GM11168 (cell line): Measurements from ENCODE around the gene AKAP17A.
"Not testable (repeated sequence)": the region's sequence is repeated elsewhere in the genome, so short reads cannot be mapped to it uniquely, and the experiment has no call there.

Experiments used
- in situ Hi-C: fragments of 300-500 bp; cut with MboI; formaldehyde crosslinking; loops from one replicate; pipeline ENCODE4 v1.12.0; 2022; ENCODE audit warnings: low sequenced_read_pairs; ENCODE audit not compliant: unreplicated experiment

AKAP17A gene

GRCh38 chrX:1601051-1601767 lies 9.8 kb downstream of the AKAP17A start:
- in situ Hi-C loops = no loop called here

- in situ Hi-C loops = no loop called here
These were observed 10.3 kb downstream of the AKAP17A start for GRCh38 chrX:1601768-1602085.

- in situ Hi-C loops = no loop called here
These were observed 10.9 kb downstream of the AKAP17A start for GRCh38 chrX:1602299-1602698.

- in situ Hi-C loops = no loop called here
These were observed 15.1 kb downstream of the AKAP17A start for GRCh38 chrX:1606496-1606895.

- in situ Hi-C loops = no loop called here
These were observed 17.9 kb downstream of the AKAP17A start for GRCh38 chrX:1609311-1609710.

- in situ Hi-C loops = no loop called here
These were observed 18.4 kb downstream of the AKAP17A start for GRCh38 chrX:1609762-1610161.

- in situ Hi-C loops = no loop called here
These were observed 18.8 kb downstream of the AKAP17A start for GRCh38 chrX:1610166-1610565.

GRCh38 chrX:1610736-1611135 lies 19.3 kb downstream of the AKAP17A start:
- in situ Hi-C loops = no loop called here

- in situ Hi-C loops = no loop called here
These were observed 21.4 kb downstream of the AKAP17A start for GRCh38 chrX:1612641-1613286.

GRCh38 chrX:1614927-1615326 lies 23.5 kb downstream of the AKAP17A start, which contains the start of gene ASMT:
TSS of gene ASMT (plus strand) at chrX:1615059. CDS start at chrX:1615200, 141 bp downstream.
- in situ Hi-C loops = no loop called here

GRCh38 chrX:1618689-1619088 lies 27.3 kb downstream of the AKAP17A start:
- in situ Hi-C loops = no loop called here

GRCh38 chrX:1623691-1624090 lies 32.3 kb downstream of the AKAP17A start:
- in situ Hi-C loops = no loop called here

- in situ Hi-C loops = not testable (repeated sequence)
These were observed 32.9 kb downstream of the AKAP17A start for GRCh38 chrX:1624158-1624860.

GRCh38 chrX:1624861-1625215 lies 33.4 kb downstream of the AKAP17A start:
- in situ Hi-C loops = not testable (repeated sequence)

- in situ Hi-C loops = no loop called here
These were observed 37.8 kb downstream of the AKAP17A start for GRCh38 chrX:1629244-1629643.

GRCh38 chrX:1646009-1646408 lies 54.6 kb downstream of the AKAP17A start:
- in situ Hi-C loops = no loop called here

- in situ Hi-C loops = loop anchor here (5.0 kb wide), 1 partner anchor 978 kb away; no protein-coding TSS in a partner anchor
These were observed 58.2 kb downstream of the AKAP17A start for GRCh38 chrX:1649621-1650020.
